22Rv1 (cell line): Measurements from ENCODE around the gene VEPH1.

Experiments used
- ZFX ChIP-seq: fragments of 450-650 bp; IDR thresholded peaks from 2 replicates; pipeline ENCODE4 v1.6.1; 2017; ENCODE audit warnings: antibody characterized with exemption, borderline replicate concordance
- TF ChIP-seq, protein P1 (sequence below): fragments of 450-650 bp; IDR thresholded peaks from 2 replicates; pipeline ENCODE4 v1.5.1; 2017; ENCODE audit warnings: mild to moderate bottlenecking

DNA sequence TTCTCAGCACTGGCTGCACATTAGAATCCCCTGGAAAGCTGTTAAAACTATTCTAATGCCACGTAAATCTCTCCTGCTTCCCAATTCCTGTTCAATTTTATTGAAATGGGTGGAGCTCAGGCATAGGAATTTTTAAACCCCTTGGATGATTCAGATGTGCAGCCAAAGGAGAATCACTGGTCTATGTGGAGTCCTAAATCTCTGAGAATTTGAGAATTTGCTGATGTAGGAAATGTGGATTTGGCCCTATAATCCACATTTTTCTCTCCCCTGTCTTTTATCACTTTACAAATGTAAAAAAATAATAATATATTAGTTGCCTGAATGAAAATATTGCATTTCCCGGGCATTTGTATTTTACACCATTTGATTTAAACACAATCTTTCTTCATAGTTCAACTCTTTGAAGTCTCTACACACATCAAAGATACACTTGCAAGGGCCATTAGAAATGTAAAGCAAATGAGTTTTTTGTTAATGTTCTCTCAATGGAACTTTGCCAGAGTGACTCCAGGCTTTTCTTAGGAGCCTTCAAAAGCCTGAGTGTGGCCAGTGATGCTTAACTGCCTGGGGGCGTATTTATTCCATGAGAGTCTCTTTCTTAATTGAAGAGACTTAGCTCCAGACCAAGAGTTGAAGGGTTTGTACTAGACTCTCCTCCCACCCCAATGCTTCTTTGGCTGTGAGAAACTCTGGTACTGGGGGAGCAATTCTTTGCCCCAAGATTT is 115.3 kb downstream of the VEPH1 start:
- TF ChIP-seq, protein P1, sequence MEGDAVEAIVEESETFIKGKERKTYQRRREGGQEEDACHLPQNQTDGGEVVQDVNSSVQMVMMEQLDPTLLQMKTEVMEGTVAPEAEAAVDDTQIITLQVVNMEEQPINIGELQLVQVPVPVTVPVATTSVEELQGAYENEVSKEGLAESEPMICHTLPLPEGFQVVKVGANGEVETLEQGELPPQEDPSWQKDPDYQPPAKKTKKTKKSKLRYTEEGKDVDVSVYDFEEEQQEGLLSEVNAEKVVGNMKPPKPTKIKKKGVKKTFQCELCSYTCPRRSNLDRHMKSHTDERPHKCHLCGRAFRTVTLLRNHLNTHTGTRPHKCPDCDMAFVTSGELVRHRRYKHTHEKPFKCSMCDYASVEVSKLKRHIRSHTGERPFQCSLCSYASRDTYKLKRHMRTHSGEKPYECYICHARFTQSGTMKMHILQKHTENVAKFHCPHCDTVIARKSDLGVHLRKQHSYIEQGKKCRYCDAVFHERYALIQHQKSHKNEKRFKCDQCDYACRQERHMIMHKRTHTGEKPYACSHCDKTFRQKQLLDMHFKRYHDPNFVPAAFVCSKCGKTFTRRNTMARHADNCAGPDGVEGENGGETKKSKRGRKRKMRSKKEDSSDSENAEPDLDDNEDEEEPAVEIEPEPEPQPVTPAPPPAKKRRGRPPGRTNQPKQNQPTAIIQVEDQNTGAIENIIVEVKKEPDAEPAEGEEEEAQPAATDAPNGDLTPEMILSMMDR, result no peak
- TF ChIP-seq ZFX, result no peak
